ENCODE data around the gene NEIL1. TPM values are rescaled to one million over a fixed set of nuclear protein-coding genes. Genes with fewer than 3 reads are reported as not detected.
"Not testable (repeated sequence)": the region's sequence is repeated elsewhere in the genome, so short reads cannot be mapped to it uniquely, and the experiment has no call there.

NEIL1 gene
- total RNA-seq, 1 experiment from 2014 or later = 0.48 TPM

GRCh38 chr15:75371901-75372688 is 25.3 kb downstream of the NEIL1 start:
- DNase-seq (ENCODE audit: low spot score) = no peak

- DNase-seq (ENCODE audit: low spot score) = no peak
These were observed 33.9 kb downstream of the NEIL1 start for GRCh38 chr15:75380773-75381172.

- not testable (repeated sequence) for DNase-seq (ENCODE audit: low spot score)
These were observed 37.1 kb downstream of the NEIL1 start for GRCh38 chr15:75383986-75384385.

- DNase-seq (ENCODE audit: low spot score) = no peak
These were observed 43.0 kb downstream of the NEIL1 start for GRCh38 chr15:75389791-75390382.

- DNase-seq (ENCODE audit: low spot score) = no peak
These were observed 50.7 kb downstream of the NEIL1 start for GRCh38 chr15:75397494-75397893.

- no peak for DNase-seq (ENCODE audit: low spot score)
These were observed 57.1 kb downstream of the NEIL1 start for GRCh38 chr15:75403892-75404291.

Other genes with a start within 250 kb of the NEIL1 start
- 2.3 and 2.7 TPM in 2 replicates for gene C15orf39, start 145.2 kb upstream of the NEIL1 start, total RNA-seq (2014; rRNA removed; shearing (Covaris generic))
- gene GOLGA6C, start 88.7 kb upstream of the NEIL1 start, total RNA-seq (2014; rRNA removed; shearing (Covaris generic)) = not detected in 2 replicates
- gene GOLGA6D, start 64.2 kb upstream of the NEIL1 start, total RNA-seq (2014; rRNA removed; shearing (Covaris generic)) = not detected in 2 replicates
- 145 and 148 TPM in 2 replicates for gene COMMD4, start 11.0 kb upstream of the NEIL1 start, total RNA-seq (2014; rRNA removed; shearing (Covaris generic))
- gene MAN2C1, start 21.6 kb downstream of the NEIL1 start, total RNA-seq (2014; rRNA removed; shearing (Covaris generic)) = 32.6 and 42.6 TPM in 2 replicates
- gene SIN3A, start 104.7 kb downstream of the NEIL1 start, total RNA-seq (2014; rRNA removed; shearing (Covaris generic)) = 12.8 and 19.2 TPM in 2 replicates
- 19.2 and 21.1 TPM in 2 replicates for gene PTPN9, start 232.3 kb downstream of the NEIL1 start, total RNA-seq (2014; rRNA removed; shearing (Covaris generic))

All from A172 (cell line).